Peyer's patch (tissue), 4 donors: Measurements from ENCODE around the gene USB1. TPM values are rescaled to one million over a fixed set of nuclear protein-coding genes. Genes with fewer than 3 reads are reported as not detected.

Experiments
- DNase-seq, 3 donors: peaks; one replicate each; pipeline ENCODE4 v3.0.0-alpha.2; 2017 to 2019
- H3K27ac ChIP-seq, 4 donors: fragments of 200-600 bp; sonication (generic); one replicate each; pipeline ENCODE4 v1.5.1; 2016 to 2019
- H3K27me3 ChIP-seq, 2 donors: fragments of 200-600 bp; sonication (generic); one replicate each; pipeline ENCODE4 v1.5.1; 2019
- H3K36me3 ChIP-seq, 3 donors: fragments of 200-600 bp; sonication (generic); one replicate each; pipeline ENCODE4 v1.5.1; 2016 to 2019
- H3K4me1 ChIP-seq, 4 donors: fragments of 200-600 bp; sonication (generic); one replicate each; pipeline ENCODE4 v1.5.1; 2016 to 2019
- H3K4me3 ChIP-seq, 4 donors: fragments of 200-600 bp; sonication (generic); 1 replicate in 3 of 4; 2 replicates in 1 of 4; pipeline ENCODE4 v1.5.1; 2016 to 2019; ENCODE audit warnings: mild to moderate bottlenecking in 1 of 4
- H3K9me3 ChIP-seq, 4 donors: fragments of 200-600 bp; sonication (generic); one replicate each; pipeline ENCODE4 v1.5.1; 2016 to 2019; ENCODE audit warnings: mild to moderate bottlenecking in 1 of 4
- POLR2A ChIP-seq, 2 donors: fragments of 450-650 bp; IDR thresholded peaks; one replicate each; pipeline ENCODE4 v1.5.1; 2017; ENCODE audit warnings: antibody characterized with exemption in 2 of 2, mild to moderate bottlenecking in 2 of 2, moderate library complexity in 2 of 2
- total RNA-seq, 4 donors: library from RNA; depleted of rRNA; stranded (reverse); fragments of >200 nt; gene quantifications; one replicate each; pipeline ENCODE4 v1.1.0, GENCODE V29; 2016
- TF ChIP-seq, protein P1 (sequence below), 6 experiments: fragments of 450-650 bp in 4 of 6; fragments of 200-600 bp in 2 of 6; sonication (generic) in 1 of 6; IDR thresholded peaks; one replicate each; pipeline ENCODE4 v1.5.1; 2017 to 2019; ENCODE audit warnings: antibody characterized with exemption in 6 of 6, mild to moderate bottlenecking in 3 of 6, moderate library complexity in 1 of 6

Gene USB1
- total RNA-seq, 4 donors from 2014 or later: 25.6 to 80.0 (median 42.7) TPM

GRCh38 chr16:58046936-58047335 lies 45.7 kb downstream of the USB1 start:
- DNase-seq: peak in 1 of 3 donors; percentile 59
- H3K27ac ChIP-seq: no peak overlapping the region

GRCh38 chr16:58047557-58048348 lies 46.5 kb downstream of the USB1 start:
- Histone ChIP-seq H3K9me3 (no peaks in the 10 kb centered on the region), H3K36me3 (peaks cover 0 to 19% (median 0%) of the 10 kb centered on the region in 3 donors)

More at GRCh38 chr16:58046936-58047335, 45.7 kb downstream of the USB1 start:
- TF ChIP-seq, protein P1, sequence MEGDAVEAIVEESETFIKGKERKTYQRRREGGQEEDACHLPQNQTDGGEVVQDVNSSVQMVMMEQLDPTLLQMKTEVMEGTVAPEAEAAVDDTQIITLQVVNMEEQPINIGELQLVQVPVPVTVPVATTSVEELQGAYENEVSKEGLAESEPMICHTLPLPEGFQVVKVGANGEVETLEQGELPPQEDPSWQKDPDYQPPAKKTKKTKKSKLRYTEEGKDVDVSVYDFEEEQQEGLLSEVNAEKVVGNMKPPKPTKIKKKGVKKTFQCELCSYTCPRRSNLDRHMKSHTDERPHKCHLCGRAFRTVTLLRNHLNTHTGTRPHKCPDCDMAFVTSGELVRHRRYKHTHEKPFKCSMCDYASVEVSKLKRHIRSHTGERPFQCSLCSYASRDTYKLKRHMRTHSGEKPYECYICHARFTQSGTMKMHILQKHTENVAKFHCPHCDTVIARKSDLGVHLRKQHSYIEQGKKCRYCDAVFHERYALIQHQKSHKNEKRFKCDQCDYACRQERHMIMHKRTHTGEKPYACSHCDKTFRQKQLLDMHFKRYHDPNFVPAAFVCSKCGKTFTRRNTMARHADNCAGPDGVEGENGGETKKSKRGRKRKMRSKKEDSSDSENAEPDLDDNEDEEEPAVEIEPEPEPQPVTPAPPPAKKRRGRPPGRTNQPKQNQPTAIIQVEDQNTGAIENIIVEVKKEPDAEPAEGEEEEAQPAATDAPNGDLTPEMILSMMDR (IDR thresholded peaks at IDR 0.05): no peak
- no peak for TF ChIP-seq POLR2A (IDR thresholded peaks at IDR 0.05)
- H3K4me3 ChIP-seq: no peak overlapping the region
- H3K4me1 ChIP-seq: peaks cover 0 to 16% (median 0%) of the 10 kb centered on the region in 4 donors
- H3K9me3 ChIP-seq: no peaks in the 10 kb centered on the region
- peaks cover 0 to 28% (median 0%) of the 10 kb centered on the region in 3 donors for H3K36me3 ChIP-seq
- H3K27me3 ChIP-seq: no peaks in the 10 kb centered on the region

GRCh38 chr16:58048494-58049231 lies 47.5 kb downstream of the USB1 start:
- peaks cover 0 to 10% (median 0%) of the 10 kb centered on the region in 3 donors for H3K36me3 ChIP-seq
- no peaks in the 10 kb centered on the region for H3K27me3 ChIP-seq
- TF ChIP-seq, protein P1 (IDR thresholded peaks at IDR 0.05): no peak
- TF ChIP-seq POLR2A (IDR thresholded peaks at IDR 0.05): no peak
- no peaks in the 10 kb centered on the region for H3K9me3 ChIP-seq
- DNase-seq: no peak
- peaks cover 0 to 16% (median 0%) of the 10 kb centered on the region in 4 donors for H3K4me1 ChIP-seq
- no peak overlapping the region for H3K4me3 ChIP-seq
- no peak overlapping the region for H3K27ac ChIP-seq

More at GRCh38 chr16:58047557-58048348, 46.5 kb downstream of the USB1 start:
- no peak for TF ChIP-seq POLR2A (IDR thresholded peaks at IDR 0.05)
- TF ChIP-seq, protein P1 (IDR thresholded peaks at IDR 0.05): no peak
- Histone ChIP-seq H3K27ac (no peak overlapping the region), H3K4me3 (no peak overlapping the region), H3K4me1 (peaks cover 0 to 16% (median 0%) of the 10 kb centered on the region in 4 donors), H3K27me3 (no peaks in the 10 kb centered on the region)
- DNase-seq: peak in 1 of 3 donors; percentile 43

DNA sequence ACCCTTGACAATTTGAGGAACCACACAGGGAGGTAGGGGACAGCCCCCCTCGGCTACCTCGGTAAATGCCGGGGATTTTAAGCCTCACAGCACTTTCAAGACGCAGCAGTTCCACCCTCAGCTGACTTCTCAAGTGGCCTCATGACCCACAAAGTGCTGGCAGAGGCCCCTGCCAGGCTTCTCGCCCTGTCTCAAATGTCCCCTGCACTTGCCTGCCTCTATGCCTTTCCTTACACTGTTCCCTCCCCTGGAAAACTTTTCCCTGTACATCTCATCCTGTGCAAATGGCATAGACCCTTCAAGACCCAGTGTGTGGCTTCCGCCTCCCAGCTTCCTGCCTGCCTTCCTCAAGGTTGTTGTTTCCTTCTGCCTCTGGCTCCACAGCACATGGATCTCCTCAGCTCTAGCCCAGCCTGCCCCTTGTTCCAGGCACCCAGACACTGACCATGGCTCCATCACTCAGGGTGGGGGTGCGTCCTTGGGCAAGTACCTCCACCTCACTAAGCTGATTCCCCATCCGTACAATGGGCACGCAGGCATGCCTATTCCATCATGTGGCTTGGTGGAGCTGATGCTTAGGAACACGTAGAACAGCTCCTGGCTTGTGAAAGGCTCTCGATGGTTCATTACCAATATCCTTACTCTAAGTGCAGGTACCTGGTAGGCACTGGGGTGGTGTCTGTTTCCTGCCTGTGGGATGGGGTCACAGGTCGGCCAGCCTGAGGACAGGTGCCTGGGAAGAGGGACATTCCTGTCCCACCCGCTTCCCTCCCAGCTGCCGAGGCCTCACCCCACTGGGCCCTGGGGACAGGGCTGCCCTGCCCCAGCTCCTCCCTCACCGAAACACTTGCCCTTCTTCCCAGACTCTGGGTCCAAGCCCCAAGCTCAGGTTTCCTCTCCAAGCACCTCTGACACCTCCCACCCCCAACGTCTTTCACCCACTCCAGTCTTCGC lies 48.3 kb downstream of the USB1 start:
- no peak overlapping the region for H3K27ac ChIP-seq
- no peak for DNase-seq
- no peaks in the 10 kb centered on the region for H3K9me3 ChIP-seq
- peaks cover 0 to 16% (median 0%) of the 10 kb centered on the region in 4 donors for H3K4me1 ChIP-seq
- peaks cover 0 to 2% (median 0%) of the 10 kb centered on the region in 3 donors for H3K36me3 ChIP-seq
- no peaks in the 10 kb centered on the region for H3K27me3 ChIP-seq
- TF ChIP-seq POLR2A (IDR thresholded peaks at IDR 0.05): no peak
- TF ChIP-seq, protein P1 (IDR thresholded peaks at IDR 0.05): no peak
- H3K4me3 ChIP-seq: no peak overlapping the region

- H3K4me3 ChIP-seq: no peak overlapping the region
- no peak overlapping the region for H3K27ac ChIP-seq
- H3K9me3 ChIP-seq: no peaks in the 10 kb centered on the region
- DNase-seq: no peak
- no peaks in the 10 kb centered on the region for H3K27me3 ChIP-seq
- no peaks in the 10 kb centered on the region for H3K36me3 ChIP-seq
- no peak for TF ChIP-seq POLR2A (IDR thresholded peaks at IDR 0.05)
- TF ChIP-seq, protein P1 (IDR thresholded peaks at IDR 0.05): no peak
- peaks cover 0 to 10% (median 0%) of the 10 kb centered on the region in 4 donors for H3K4me1 ChIP-seq
Observed at GRCh38 chr16:58051296-58051695, 50.1 kb downstream of the USB1 start.
